MM.1S (cell line): ENCODE measurements around the gene ATP8B4.
A peak's percentile ranks its signal among the peaks of the same experiment; 100 is the strongest.

Experiments used
- DNase-seq: peaks from one replicate; pipeline ENCODE4 v3.0.0-alpha.2; 2015
- H2AFZ ChIP-seq: fragments of 300-600 bp; sonication (generic); 2 replicates; pipeline ENCODE4 v1.6.0; 2016; ENCODE audit warnings: antibody characterized with exemption, low read length
- H3F3A ChIP-seq: fragments of 300-600 bp; sonication (generic); 2 replicates; pipeline ENCODE4 v1.6.1; 2016; ENCODE audit warnings: mild to moderate bottlenecking, antibody characterized with exemption, low read length, moderate library complexity, mixed read lengths; ENCODE audit not compliant: insufficient read depth
- H3K27ac ChIP-seq: fragments of 300-600 bp; sonication (generic); 2 replicates; pipeline ENCODE4 v1.5.1; 2016; ENCODE audit warnings: mild to moderate bottlenecking, low read length
- H3K27me3 ChIP-seq: fragments of 300-600 bp; sonication (generic); replicated peaks from 2 replicates; pipeline ENCODE4 v1.6.0; 2016; ENCODE audit warnings: low read length; ENCODE audit not compliant: insufficient read depth
- H3K36me3 ChIP-seq: fragments of 300-600 bp; sonication (generic); replicated peaks from 2 replicates; pipeline ENCODE4 v1.6.1; 2016; ENCODE audit warnings: mild to moderate bottlenecking, low read length, mixed read lengths; ENCODE audit not compliant: insufficient read depth
- H3K4me1 ChIP-seq: fragments of 300-600 bp; sonication (generic); 2 replicates; pipeline ENCODE4 v1.6.1; 2016; ENCODE audit warnings: low read length, mixed read lengths
- H3K4me2 ChIP-seq: fragments of 300-600 bp; sonication (generic); 2 replicates; pipeline ENCODE4 v1.6.0; 2016; ENCODE audit warnings: low read depth, low read length
- H3K4me3 ChIP-seq: fragments of 300-600 bp; sonication (generic); 2 replicates; pipeline ENCODE4 v1.5.1; 2016; ENCODE audit warnings: low read length, mixed read lengths
- H3K79me2 ChIP-seq: fragments of 300-600 bp; sonication (generic); 2 replicates; pipeline ENCODE4 v1.6.1; 2016; ENCODE audit warnings: mixed run types, low read length, mixed read lengths
- H3K9ac ChIP-seq: fragments of 300-600 bp; sonication (generic); 2 replicates; pipeline ENCODE4 v1.6.1; 2016; ENCODE audit warnings: low read length, mixed read lengths
- H3K9me2 ChIP-seq: fragments of 300-600 bp; sonication (generic); replicated peaks from 2 replicates; pipeline ENCODE4 v1.6.1; 2016; ENCODE audit warnings: mild to moderate bottlenecking, low read length, mixed read lengths; ENCODE audit not compliant: insufficient read depth
- H3K9me3 ChIP-seq: fragments of 300-600 bp; sonication (generic); replicated peaks from 2 replicates; pipeline ENCODE4 v1.6.1; 2016; ENCODE audit warnings: mild to moderate bottlenecking, low read length, mixed read lengths; ENCODE audit not compliant: insufficient read depth
- H4K20me1 ChIP-seq: fragments of 300-600 bp; sonication (generic); 2 replicates; pipeline ENCODE4 v1.6.1; 2016; ENCODE audit warnings: mild to moderate bottlenecking, low read length, moderate library complexity, mixed read lengths; ENCODE audit not compliant: insufficient read depth
- CTCF ChIP-seq: fragments of 300-600 bp; sonication (generic); IDR thresholded peaks from 2 replicates; pipeline ENCODE4 v1.5.1; 2016; ENCODE audit warnings: antibody characterized with exemption, low read length, mixed read lengths
- EZH2 ChIP-seq: fragments of 300-600 bp; sonication (generic); optimal IDR thresholded peaks from 2 replicates; pipeline ENCODE3; 2017; ENCODE audit warnings: low read depth, mild to moderate bottlenecking, antibody characterized with exemption, low read length, mixed read lengths
- EZH2phosphoT487 ChIP-seq: fragments of 300-600 bp; sonication (generic); IDR thresholded peaks from 2 replicates; pipeline ENCODE4 v1.6.1; 2018; ENCODE audit warnings: antibody characterized with exemption, low read length

ATP8B4 gene

GRCh38 chr15:49843725-49844124, 275.3 kb downstream of the ATP8B4 start:
- TF ChIP-seq EZH2phosphoT487 (no peak), CTCF (no peak), EZH2 (no peak)
- Histone ChIP-seq H3F3A (no peaks in the 10 kb centered on the region), H3K9me2 (no peaks in the 10 kb centered on the region), H3K4me2 (no peak overlapping the region), H2AFZ (no peak overlapping the region), H3K27me3 (no peaks in the 10 kb centered on the region), H3K79me2 (no peaks in the 10 kb centered on the region), H3K36me3 (no peaks in the 10 kb centered on the region), H3K4me3 (no peak overlapping the region), H3K4me1 (peaks cover 7% of the 10 kb centered on the region; the same call in 1 of the 2 replicates), H3K27ac (no peak overlapping the region), H3K9ac (no peak overlapping the region), H3K9me3 (no peaks in the 10 kb centered on the region), H4K20me1 (no peaks in the 10 kb centered on the region)
- no peak for DNase-seq

- TF ChIP-seq EZH2phosphoT487 (no peak), EZH2 (no peak), CTCF (no peak)
Observed at GRCh38 chr15:49842031-49842730, 276.9 kb downstream of the ATP8B4 start.

GRCh38 chr15:49832511-49832910, 286.5 kb downstream of the ATP8B4 start:
- no peaks in the 10 kb centered on the region for H3K9me2 ChIP-seq
- H3F3A ChIP-seq: no peaks in the 10 kb centered on the region
- no peak overlapping the region for H3K4me2 ChIP-seq
- H2AFZ ChIP-seq: no peak overlapping the region
- H3K27ac ChIP-seq: no peak overlapping the region
- TF ChIP-seq EZH2 (no peak), CTCF (peak; percentile 17; the same call in 1 of the 2 replicates), EZH2phosphoT487 (no peak)
- no peaks in the 10 kb centered on the region for H4K20me1 ChIP-seq
- no peaks in the 10 kb centered on the region for H3K9me3 ChIP-seq
- no peak overlapping the region for H3K4me3 ChIP-seq
- H3K36me3 ChIP-seq: no peaks in the 10 kb centered on the region
- H3K9ac ChIP-seq: no peak overlapping the region
- no peaks in the 10 kb centered on the region for H3K4me1 ChIP-seq
- no peaks in the 10 kb centered on the region for H3K79me2 ChIP-seq
- no peaks in the 10 kb centered on the region for H3K27me3 ChIP-seq
- DNase-seq: no peak

More at GRCh38 chr15:49842031-49842730, 276.9 kb downstream of the ATP8B4 start:
- Histone ChIP-seq H3K9me2 (no peaks in the 10 kb centered on the region), H3K4me2 (no peak overlapping the region), H3K9ac (no peak overlapping the region), H3K79me2 (no peaks in the 10 kb centered on the region), H2AFZ (no peak overlapping the region), H3K4me3 (no peak overlapping the region), H3F3A (no peaks in the 10 kb centered on the region), H3K27me3 (no peaks in the 10 kb centered on the region), H3K36me3 (no peaks in the 10 kb centered on the region), H4K20me1 (no peaks in the 10 kb centered on the region), H3K9me3 (no peaks in the 10 kb centered on the region), H3K27ac (no peak overlapping the region), H3K4me1 (peaks cover under 1% of the 10 kb centered on the region; the same call in 1 of the 2 replicates)
- DNase-seq: no peak
